Sigmoid colon (tissue), 4 donors: Measurements from ENCODE around the gene RBM26.

Source experiments
- POLR2A ChIP-seq, 2 donors: fragments of 450-650 bp; IDR thresholded peaks; one replicate each; pipeline ENCODE4 v1.6.1; 2016; ENCODE audit warnings: antibody characterized with exemption in 2 of 2, mild to moderate bottlenecking in 2 of 2, moderate library complexity in 2 of 2
- POLR2AphosphoS5 ChIP-seq, 4 donors: sonication (generic); formaldehyde crosslinking; IDR thresholded peaks; one replicate each; pipeline ENCODE4 v1.6.1; 2017; ENCODE audit warnings: antibody characterized with exemption in 4 of 4
- TF ChIP-seq, protein P1 (sequence below), 4 experiments: fragments of 450-650 bp in 3 of 4; fragments of 200-600 bp in 1 of 4; IDR thresholded peaks; one replicate each; pipeline ENCODE4 v1.5.1; 2016 to 2019; ENCODE audit warnings: antibody characterized with exemption in 4 of 4, mild to moderate bottlenecking in 3 of 4, moderate library complexity in 2 of 4

GRCh38 chr13:79376843-79377242 lies 29.2 kb downstream of the RBM26 start:
- TF ChIP-seq, protein P1, sequence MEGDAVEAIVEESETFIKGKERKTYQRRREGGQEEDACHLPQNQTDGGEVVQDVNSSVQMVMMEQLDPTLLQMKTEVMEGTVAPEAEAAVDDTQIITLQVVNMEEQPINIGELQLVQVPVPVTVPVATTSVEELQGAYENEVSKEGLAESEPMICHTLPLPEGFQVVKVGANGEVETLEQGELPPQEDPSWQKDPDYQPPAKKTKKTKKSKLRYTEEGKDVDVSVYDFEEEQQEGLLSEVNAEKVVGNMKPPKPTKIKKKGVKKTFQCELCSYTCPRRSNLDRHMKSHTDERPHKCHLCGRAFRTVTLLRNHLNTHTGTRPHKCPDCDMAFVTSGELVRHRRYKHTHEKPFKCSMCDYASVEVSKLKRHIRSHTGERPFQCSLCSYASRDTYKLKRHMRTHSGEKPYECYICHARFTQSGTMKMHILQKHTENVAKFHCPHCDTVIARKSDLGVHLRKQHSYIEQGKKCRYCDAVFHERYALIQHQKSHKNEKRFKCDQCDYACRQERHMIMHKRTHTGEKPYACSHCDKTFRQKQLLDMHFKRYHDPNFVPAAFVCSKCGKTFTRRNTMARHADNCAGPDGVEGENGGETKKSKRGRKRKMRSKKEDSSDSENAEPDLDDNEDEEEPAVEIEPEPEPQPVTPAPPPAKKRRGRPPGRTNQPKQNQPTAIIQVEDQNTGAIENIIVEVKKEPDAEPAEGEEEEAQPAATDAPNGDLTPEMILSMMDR (IDR thresholded peaks at IDR 0.05), result no peak
- TF ChIP-seq POLR2AphosphoS5 (IDR thresholded peaks at IDR 0.05), result no peak
- TF ChIP-seq POLR2A (IDR thresholded peaks at IDR 0.05), result no peak
